ENCODE measurements around the gene AUTS2.

DNA sequence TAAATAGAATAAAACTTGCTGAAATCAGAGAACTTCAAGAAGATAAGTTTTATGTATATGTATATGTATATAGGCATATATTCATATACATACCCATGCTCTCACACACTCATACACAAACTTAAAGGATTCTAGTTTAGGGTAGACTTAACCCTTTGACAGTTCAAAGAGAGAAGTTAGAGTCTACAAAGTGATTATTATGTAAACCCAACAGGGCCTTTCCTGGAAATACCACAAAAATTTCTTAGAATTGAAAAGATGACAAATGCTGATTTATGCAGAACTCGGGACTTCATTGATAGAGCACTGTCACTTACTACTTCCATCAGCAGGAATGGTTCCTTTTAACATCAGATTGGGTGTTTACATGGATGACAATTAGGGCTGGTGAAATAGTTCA, 763.5 kb downstream of the AUTS2 start:
- TF ChIP-seq, protein P1, sequence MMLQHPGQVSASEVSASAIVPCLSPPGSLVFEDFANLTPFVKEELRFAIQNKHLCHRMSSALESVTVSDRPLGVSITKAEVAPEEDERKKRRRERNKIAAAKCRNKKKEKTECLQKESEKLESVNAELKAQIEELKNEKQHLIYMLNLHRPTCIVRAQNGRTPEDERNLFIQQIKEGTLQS (IDR thresholded peaks at IDR 0.05; ENCODE audit: insufficient read depth, low read depth, low read length) = no peak
- TF ChIP-seq POLR2AphosphoS5 (IDR thresholded peaks at IDR 0.05; ENCODE audit: low read depth, low read length) = no peak
- no peak for TF ChIP-seq JUN (IDR thresholded peaks at IDR 0.05; ENCODE audit: low read depth, low read length)
- TF ChIP-seq RFX5 (IDR thresholded peaks at IDR 0.05; ENCODE audit: borderline replicate concordance, low read depth, low read length) = no peak
- TF ChIP-seq, protein P2, sequence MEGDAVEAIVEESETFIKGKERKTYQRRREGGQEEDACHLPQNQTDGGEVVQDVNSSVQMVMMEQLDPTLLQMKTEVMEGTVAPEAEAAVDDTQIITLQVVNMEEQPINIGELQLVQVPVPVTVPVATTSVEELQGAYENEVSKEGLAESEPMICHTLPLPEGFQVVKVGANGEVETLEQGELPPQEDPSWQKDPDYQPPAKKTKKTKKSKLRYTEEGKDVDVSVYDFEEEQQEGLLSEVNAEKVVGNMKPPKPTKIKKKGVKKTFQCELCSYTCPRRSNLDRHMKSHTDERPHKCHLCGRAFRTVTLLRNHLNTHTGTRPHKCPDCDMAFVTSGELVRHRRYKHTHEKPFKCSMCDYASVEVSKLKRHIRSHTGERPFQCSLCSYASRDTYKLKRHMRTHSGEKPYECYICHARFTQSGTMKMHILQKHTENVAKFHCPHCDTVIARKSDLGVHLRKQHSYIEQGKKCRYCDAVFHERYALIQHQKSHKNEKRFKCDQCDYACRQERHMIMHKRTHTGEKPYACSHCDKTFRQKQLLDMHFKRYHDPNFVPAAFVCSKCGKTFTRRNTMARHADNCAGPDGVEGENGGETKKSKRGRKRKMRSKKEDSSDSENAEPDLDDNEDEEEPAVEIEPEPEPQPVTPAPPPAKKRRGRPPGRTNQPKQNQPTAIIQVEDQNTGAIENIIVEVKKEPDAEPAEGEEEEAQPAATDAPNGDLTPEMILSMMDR (IDR thresholded peaks at IDR 0.05; ENCODE audit: control extremely low read depth in 1 of 3, insufficient read depth in 1 of 3, low read depth in 1 of 3, low read length in 3 of 3) = no peak
- no peak for TF ChIP-seq TAF1 (IDR thresholded peaks at IDR 0.05; ENCODE audit: low read depth, low read length)
- TF ChIP-seq POLR2A (IDR thresholded peaks at IDR 0.05; ENCODE audit: control extremely low read depth in 1 of 2, low read depth in 2 of 2, low read length in 2 of 2) = no peak
